ENCODE results near the gene FBXO42.

GRCh38 chr1:16279186-16279585 is 73.1 kb downstream of the FBXO42 start:
- no peak for TF ChIP-seq EZH2 (IDR thresholded peaks at IDR 0.05; ENCODE audit: borderline replicate concordance, low read depth, low read length, severe bottlenecking)
- TF ChIP-seq POLR2A (IDR thresholded peaks at IDR 0.05; ENCODE audit: low read depth, low read length), result no peak
- TF ChIP-seq POLR2AphosphoS5 (IDR thresholded peaks at IDR 0.05; ENCODE audit: insufficient read depth, low read depth, low read length), result no peak
- TF ChIP-seq, protein P1, sequence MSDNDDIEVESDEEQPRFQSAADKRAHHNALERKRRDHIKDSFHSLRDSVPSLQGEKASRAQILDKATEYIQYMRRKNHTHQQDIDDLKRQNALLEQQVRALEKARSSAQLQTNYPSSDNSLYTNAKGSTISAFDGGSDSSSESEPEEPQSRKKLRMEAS (IDR thresholded peaks at IDR 0.05; ENCODE audit: insufficient read depth, insufficient read length), result no peak
- no peak for TF ChIP-seq CTCF (IDR thresholded peaks at IDR 0.05; ENCODE audit: extremely low read depth in 1 of 2, insufficient read depth in 1 of 2, low read depth in 1 of 2, low read length in 2 of 2)
- TF ChIP-seq JUN (IDR thresholded peaks at IDR 0.05; ENCODE audit: borderline replicate concordance, insufficient read depth, insufficient read length, low read depth), result no peak
- TF ChIP-seq MYC (IDR thresholded peaks at IDR 0.05; ENCODE audit: low read depth, low read length), result no peak
- no peak for TF ChIP-seq GATA2 (IDR thresholded peaks at IDR 0.05; ENCODE audit: insufficient read depth, insufficient read length, low read depth, low read length)

Data from endothelial cell of umbilical vein (primary cell).